Measurements from ENCODE around the gene ARID4B. TPM values are rescaled to one million over a fixed set of nuclear protein-coding genes. Genes with fewer than 3 reads are reported as not detected.

Gene ARID4B
- total and polyA plus RNA-seq, 2 donors (not counting 3 experiments of a cell fraction or from before 2014, with no cell fraction given): 6.7 to 40.7 TPM

GRCh38 chr1:235264327-235264726, 63.7 kb downstream of the ARID4B start:
- dilution Hi-C loops (cut with MboI; ENCODE audit: extremely low pct_ligation_motif_present, low sequenced_read_pairs) (no loop called here), intact Hi-C loops (cut with micrococcal nuclease) (no loop called here)
- no peaks in the 10 kb centered on the region for H3K9me3 ChIP-seq (replicated peaks; ENCODE audit: control insufficient read depth, insufficient read depth, low read length)
- no TSS peak for BruUV-seq (replicated peaks)
- H3K4me3 ChIP-seq (replicated peaks in 1 of 3; ENCODE audit: insufficient read depth in 1 of 3, low read depth in 1 of 3, low read length in 3 of 3): no peak overlapping the region
- H3K9me1 ChIP-seq (replicated peaks; ENCODE audit: control insufficient read depth, extremely low read depth, insufficient read depth, low read length): no peaks in the 10 kb centered on the region
- no peaks in the 10 kb centered on the region for H3K27me3 ChIP-seq (ENCODE audit: control insufficient read depth in 2 of 2, insufficient read depth in 2 of 2, low read length in 2 of 2)
- POLR2A ChIA-PET: no interaction called here
- no peaks in the 10 kb centered on the region for H3K4me1 ChIP-seq (ENCODE audit: control insufficient read depth, extremely low read depth, insufficient read depth, low read length)
- no peak for FAIRE-seq
- H3K4me2 ChIP-seq (ENCODE audit: insufficient read depth, low read length): no peak overlapping the region
- no peak overlapping the region for H3K27ac ChIP-seq (ENCODE audit: insufficient read depth, low read depth, low read length)
- H3K9ac ChIP-seq (replicated peaks; ENCODE audit: extremely low read depth, insufficient read depth, low read length): no peak overlapping the region
- peaks cover 0 to 3% of the 10 kb centered on the region in 2 experiments for H3K36me3 ChIP-seq (ENCODE audit: control insufficient read depth in 2 of 2, extremely low read depth in 1 of 2, insufficient read depth in 2 of 2, low read length in 2 of 2)
- no peak overlapping the region for H2AFZ ChIP-seq (ENCODE audit: low read depth, low read length)
- TF ChIP-seq GATA2 (IDR thresholded peaks at IDR 0.05; ENCODE audit: insufficient read depth, insufficient read length, low read depth, low read length) (no peak), EZH2 (IDR thresholded peaks at IDR 0.05; ENCODE audit: borderline replicate concordance, low read depth, low read length, severe bottlenecking) (no peak), FOS (IDR thresholded peaks at IDR 0.05; ENCODE audit: borderline replicate concordance, insufficient read depth, low read length) (no peak), CTCF (IDR thresholded peaks at IDR 0.05; ENCODE audit: extremely low read depth in 1 of 2, insufficient read depth in 1 of 2, low read depth in 1 of 2, low read length in 2 of 2) (no peak), JUN (IDR thresholded peaks at IDR 0.05; ENCODE audit: borderline replicate concordance, insufficient read depth, insufficient read length, low read depth) (no peak), POLR2AphosphoS5 (IDR thresholded peaks at IDR 0.05; ENCODE audit: insufficient read depth, low read depth, low read length) (no peak), MYC (IDR thresholded peaks at IDR 0.05; ENCODE audit: low read depth, low read length) (no peak), MAX (IDR thresholded peaks at IDR 0.05; ENCODE audit: insufficient read depth, insufficient read length) (no peak), POLR2A (IDR thresholded peaks at IDR 0.05; ENCODE audit: low read depth, low read length) (no peak)
- H3K79me2 ChIP-seq (ENCODE audit: control insufficient read depth, insufficient read depth, low read length): peaks cover 68% of the 10 kb centered on the region
- DNase-seq (ENCODE audit: low read depth, low spot score): no peak
- CTCF ChIA-PET: interaction anchor here (1.0 to 1.2 kb wide), 2 partner anchors 11 to 18 kb away, joined by 3 to 5 read pairs; no protein-coding TSS in a partner anchor
- H4K20me1 ChIP-seq (replicated peaks; ENCODE audit: control insufficient read depth, extremely low read depth, insufficient read depth, low read length): peaks cover 17% of the 10 kb centered on the region
